Progenitor cell of endocrine pancreas (in vitro differentiated cells): Measurements from ENCODE around the gene PAIP1. TPM values are rescaled to one million over a fixed set of nuclear protein-coding genes. Genes with fewer than 3 reads are reported as not detected.
A peak's percentile ranks its signal among the peaks of the same experiment; 100 is the strongest.

ENCODE experiments used
- DNase-seq: peaks from one replicate; pipeline ENCODE4 v3.0.0; 2021; ENCODE audit warnings: low spot score; ENCODE audit not compliant: unreplicated experiment
- H3K27ac Mint-ChIP-seq: 2 replicates; pipeline ENCODE4 v1.8.0; 2021; ENCODE audit warnings: mild to moderate bottlenecking, moderate library complexity, mixed read lengths
- H3K27me3 Mint-ChIP-seq: 2 replicates; pipeline ENCODE4 v1.8.0; 2021; ENCODE audit warnings: mixed read lengths
- H3K36me3 Mint-ChIP-seq: 2 replicates; pipeline ENCODE4 v1.8.0; 2022; ENCODE audit warnings: mixed read lengths; ENCODE audit not compliant: insufficient read depth
- H3K4me1 Mint-ChIP-seq: 2 replicates; pipeline ENCODE4 v1.8.0; 2021; ENCODE audit warnings: low read depth, mixed read lengths
- H3K4me3 Mint-ChIP-seq: 2 replicates; pipeline ENCODE4 v1.8.0; 2021; ENCODE audit warnings: low read depth, mild to moderate bottlenecking, moderate library complexity, mixed read lengths
- H3K9me3 Mint-ChIP-seq: 2 replicates; pipeline ENCODE4 v1.8.0; 2021; ENCODE audit warnings: low read depth, mixed read lengths
- total RNA-seq: library from RNA; stranded (reverse); gene quantifications from 2 replicates; pipeline ENCODE4 v1.2.1, GENCODE V29; 2021
- TF ChIP-seq, protein P1 (sequence below): fragments of 200-600 bp; sonication (generic); IDR thresholded peaks from one replicate; pipeline ENCODE4 v1.5.0; 2021; ENCODE audit warnings: antibody characterized with exemption, mild to moderate bottlenecking; ENCODE audit not compliant: unreplicated experiment

Gene PAIP1
- total RNA-seq, 1 donor from 2014 or later = 124 TPM

DNA sequence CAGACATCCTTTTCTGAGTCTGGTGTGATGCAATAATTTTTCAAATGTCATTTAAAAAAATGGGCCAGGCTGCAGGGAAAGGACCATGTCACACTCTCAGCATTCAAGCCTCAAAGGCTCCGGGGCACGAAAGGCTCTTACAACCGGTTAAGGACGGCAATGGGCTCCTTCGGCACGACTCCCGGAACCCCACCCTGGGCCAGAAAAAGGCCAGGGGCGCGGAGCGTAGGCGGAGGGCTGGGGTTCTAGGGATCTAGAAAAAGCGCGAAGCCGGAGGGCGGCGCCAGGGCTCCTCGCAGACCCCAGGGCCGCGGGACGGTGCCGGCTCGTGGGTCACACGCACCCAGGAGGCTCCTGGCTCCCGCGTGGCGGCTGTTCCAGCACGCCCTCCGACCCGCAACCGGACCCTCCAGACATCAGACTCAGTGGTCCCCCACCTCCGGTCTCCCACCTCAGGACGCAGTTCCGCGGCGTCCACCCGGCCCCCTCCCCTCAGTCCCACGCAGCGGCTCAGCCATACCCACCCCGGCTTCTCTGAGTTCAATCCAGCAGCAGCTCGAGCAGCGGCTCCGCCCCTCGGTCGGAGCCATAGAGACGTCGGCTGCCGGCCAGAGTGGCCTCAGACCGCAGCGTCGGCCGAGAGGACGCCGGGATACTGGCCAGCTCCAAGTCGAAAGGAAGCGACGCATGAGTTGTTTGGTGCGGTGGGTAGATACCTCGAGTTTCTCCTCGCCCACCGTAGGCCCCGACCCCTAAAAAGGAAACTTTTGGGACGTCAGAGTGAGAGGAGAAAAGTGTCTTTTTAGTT is 73.4 kb downstream of the PAIP1 start, which contains the start of gene TMEM267:
TSS of gene TMEM267 (minus strand) at position 568 of the 808 bp plus-strand sequence. CDS start 29,896 bp downstream, outside the sequence.
- Mint-ChIP-seq H3K4me3 (peak within 1 kb of the TSS; percentile 84), H3K4me1 (peaks cover 9% of the 10 kb centered on the region), H3K9me3 (no peaks in the 10 kb centered on the region), H3K27ac (peak within 1 kb of the TSS; percentile 98), H3K36me3 (no peaks in the 10 kb centered on the region), H3K27me3 (no peaks in the 10 kb centered on the region)
- TF ChIP-seq, protein P1, sequence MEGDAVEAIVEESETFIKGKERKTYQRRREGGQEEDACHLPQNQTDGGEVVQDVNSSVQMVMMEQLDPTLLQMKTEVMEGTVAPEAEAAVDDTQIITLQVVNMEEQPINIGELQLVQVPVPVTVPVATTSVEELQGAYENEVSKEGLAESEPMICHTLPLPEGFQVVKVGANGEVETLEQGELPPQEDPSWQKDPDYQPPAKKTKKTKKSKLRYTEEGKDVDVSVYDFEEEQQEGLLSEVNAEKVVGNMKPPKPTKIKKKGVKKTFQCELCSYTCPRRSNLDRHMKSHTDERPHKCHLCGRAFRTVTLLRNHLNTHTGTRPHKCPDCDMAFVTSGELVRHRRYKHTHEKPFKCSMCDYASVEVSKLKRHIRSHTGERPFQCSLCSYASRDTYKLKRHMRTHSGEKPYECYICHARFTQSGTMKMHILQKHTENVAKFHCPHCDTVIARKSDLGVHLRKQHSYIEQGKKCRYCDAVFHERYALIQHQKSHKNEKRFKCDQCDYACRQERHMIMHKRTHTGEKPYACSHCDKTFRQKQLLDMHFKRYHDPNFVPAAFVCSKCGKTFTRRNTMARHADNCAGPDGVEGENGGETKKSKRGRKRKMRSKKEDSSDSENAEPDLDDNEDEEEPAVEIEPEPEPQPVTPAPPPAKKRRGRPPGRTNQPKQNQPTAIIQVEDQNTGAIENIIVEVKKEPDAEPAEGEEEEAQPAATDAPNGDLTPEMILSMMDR = no peak
- DNase-seq = peak; percentile 69

DNA sequence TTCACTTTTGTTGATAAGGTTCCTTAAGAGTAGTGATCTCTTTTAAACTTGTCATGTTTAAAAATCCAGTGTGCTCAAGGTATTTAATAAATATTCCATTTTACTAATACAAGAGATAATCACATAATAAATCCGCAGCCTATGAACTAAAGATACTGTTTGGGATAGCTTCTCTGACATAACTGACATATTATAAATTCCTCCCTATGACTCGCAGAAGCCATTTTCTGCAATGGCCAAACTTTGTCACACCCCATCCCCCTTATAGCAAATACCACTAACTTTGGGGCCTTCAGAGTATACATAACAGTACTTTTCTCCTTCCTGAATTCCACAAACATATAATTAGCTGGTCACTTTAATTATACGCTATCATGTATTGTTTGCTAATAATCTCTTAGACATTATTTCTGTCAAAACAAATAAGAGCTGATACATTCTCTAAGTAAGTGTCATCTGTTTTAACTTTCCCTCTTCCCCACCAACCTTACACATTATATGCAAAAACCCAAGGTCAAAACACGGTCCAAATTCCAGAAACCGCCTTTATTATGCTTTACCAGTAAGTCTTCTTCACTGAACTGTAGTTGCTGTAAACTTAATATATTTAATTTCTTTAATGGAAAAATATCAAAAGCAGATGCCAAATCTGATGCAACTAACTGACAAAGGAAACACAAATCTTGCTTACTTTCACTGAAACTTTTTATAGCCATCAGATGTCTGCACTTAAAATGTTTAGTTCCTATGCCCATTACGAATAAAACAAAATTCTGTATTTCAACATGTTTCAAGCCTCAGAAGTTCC is 74.2 kb downstream of the PAIP1 start:
- Mint-ChIP-seq H3K4me1 (peaks cover 9% of the 10 kb centered on the region), H3K27me3 (no peaks in the 10 kb centered on the region), H3K4me3 (peak overlapping the region; percentile 84), H3K36me3 (no peaks in the 10 kb centered on the region), H3K9me3 (no peaks in the 10 kb centered on the region), H3K27ac (peak overlapping the region; percentile 98)
- TF ChIP-seq, protein P1 = no peak
- DNase-seq = no peak

Other genes starting within 250 kb of the PAIP1 start
- 170 and 196 TPM in 2 replicates for gene HMGCS1, start 243.7 kb downstream of the PAIP1 start, total RNA-seq
- gene CCL28, start 144.7 kb downstream of the PAIP1 start, total RNA-seq = not detected in 2 replicates
- 8.6 and 11.9 TPM in 2 replicates for gene TMEM267, start 73.2 kb downstream of the PAIP1 start, total RNA-seq
- 4.8 and 4.9 TPM in 2 replicates for gene C5orf34, start 41.9 kb downstream of the PAIP1 start, total RNA-seq
- 65.3 and 67.3 TPM in 2 replicates for gene NNT, start 46.1 kb upstream of the PAIP1 start, total RNA-seq